Mesothelial cell of epicardium (in vitro differentiated cells): ENCODE measurements around the gene ALK. TPM values are rescaled to one million over a fixed set of nuclear protein-coding genes. Genes with fewer than 3 reads are reported as not detected.

Experiments used
- DNase-seq, 2 experiments: peaks; one replicate each; pipeline ENCODE4 v3.0.0; 2021; ENCODE audit warnings: low spot score in 2 of 2; ENCODE audit not compliant: unreplicated experiment in 2 of 2
- H3K27ac Mint-ChIP-seq: 2 replicates; pipeline ENCODE4 v1.8.0; 2021; ENCODE audit warnings: mixed read lengths
- H3K27me3 Mint-ChIP-seq: 2 replicates; pipeline ENCODE4 v1.8.0; 2021; ENCODE audit warnings: low read depth, mixed read lengths
- H3K36me3 Mint-ChIP-seq: 2 replicates; pipeline ENCODE4 v1.8.0; 2021; ENCODE audit warnings: mixed read lengths
- H3K4me1 Mint-ChIP-seq: 2 replicates; pipeline ENCODE4 v1.8.0; 2021; ENCODE audit warnings: mixed read lengths
- H3K4me3 Mint-ChIP-seq: 2 replicates; pipeline ENCODE4 v1.8.0; 2021; ENCODE audit warnings: mild to moderate bottlenecking, moderate library complexity, mixed read lengths
- H3K9me3 Mint-ChIP-seq: 2 replicates; pipeline ENCODE4 v1.8.0; 2021; ENCODE audit warnings: mixed read lengths
- total RNA-seq: library from RNA; stranded (reverse); gene quantifications from 3 replicates; pipeline ENCODE4 v1.2.1, GENCODE V29; 2021
- TF ChIP-seq, protein P1 (sequence below): fragments of 200-600 bp; sonication (generic); IDR thresholded peaks from one replicate; pipeline ENCODE4 v1.5.0; 2021; ENCODE audit warnings: antibody characterized with exemption; ENCODE audit not compliant: unreplicated experiment

The ALK gene
- total RNA-seq, 1 donor from 2014 or later, result 0.13 TPM

DNA sequence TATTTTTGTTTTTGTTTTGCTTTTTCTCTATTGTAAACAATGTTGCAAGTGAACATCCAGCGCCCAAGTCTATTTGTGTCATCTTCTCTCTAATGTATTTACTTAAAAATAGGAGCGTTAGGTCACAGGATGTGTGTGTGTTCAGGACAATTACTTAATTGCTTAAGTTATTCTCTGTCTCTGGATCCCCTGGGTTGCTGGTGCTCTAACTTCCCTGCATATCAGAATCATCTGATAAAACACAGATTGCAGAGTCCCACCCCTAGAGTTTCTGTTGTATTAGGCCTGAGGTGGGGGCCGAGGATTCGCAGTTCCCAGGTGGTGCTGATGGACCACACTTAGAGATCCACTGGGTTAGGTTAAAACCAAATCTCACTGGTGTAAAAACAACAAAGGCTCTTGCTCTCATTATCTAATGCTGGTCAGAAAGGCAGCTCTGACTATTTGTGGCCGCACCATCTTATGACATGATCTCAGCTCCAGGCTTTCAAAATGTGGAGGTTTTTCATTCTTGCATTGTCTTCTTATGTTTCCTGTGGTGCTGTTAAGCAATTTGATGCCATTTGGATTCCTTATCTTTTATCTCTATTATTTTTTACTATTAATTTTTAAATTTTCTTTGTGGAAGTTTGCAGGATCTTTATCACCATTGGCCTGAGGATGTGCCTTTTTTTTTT, 718.4 kb downstream of the ALK start:
- no peaks in the 10 kb centered on the region for H3K36me3 Mint-ChIP-seq
- TF ChIP-seq, protein P1, sequence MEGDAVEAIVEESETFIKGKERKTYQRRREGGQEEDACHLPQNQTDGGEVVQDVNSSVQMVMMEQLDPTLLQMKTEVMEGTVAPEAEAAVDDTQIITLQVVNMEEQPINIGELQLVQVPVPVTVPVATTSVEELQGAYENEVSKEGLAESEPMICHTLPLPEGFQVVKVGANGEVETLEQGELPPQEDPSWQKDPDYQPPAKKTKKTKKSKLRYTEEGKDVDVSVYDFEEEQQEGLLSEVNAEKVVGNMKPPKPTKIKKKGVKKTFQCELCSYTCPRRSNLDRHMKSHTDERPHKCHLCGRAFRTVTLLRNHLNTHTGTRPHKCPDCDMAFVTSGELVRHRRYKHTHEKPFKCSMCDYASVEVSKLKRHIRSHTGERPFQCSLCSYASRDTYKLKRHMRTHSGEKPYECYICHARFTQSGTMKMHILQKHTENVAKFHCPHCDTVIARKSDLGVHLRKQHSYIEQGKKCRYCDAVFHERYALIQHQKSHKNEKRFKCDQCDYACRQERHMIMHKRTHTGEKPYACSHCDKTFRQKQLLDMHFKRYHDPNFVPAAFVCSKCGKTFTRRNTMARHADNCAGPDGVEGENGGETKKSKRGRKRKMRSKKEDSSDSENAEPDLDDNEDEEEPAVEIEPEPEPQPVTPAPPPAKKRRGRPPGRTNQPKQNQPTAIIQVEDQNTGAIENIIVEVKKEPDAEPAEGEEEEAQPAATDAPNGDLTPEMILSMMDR, result no peak
- no peak for DNase-seq

DNA sequence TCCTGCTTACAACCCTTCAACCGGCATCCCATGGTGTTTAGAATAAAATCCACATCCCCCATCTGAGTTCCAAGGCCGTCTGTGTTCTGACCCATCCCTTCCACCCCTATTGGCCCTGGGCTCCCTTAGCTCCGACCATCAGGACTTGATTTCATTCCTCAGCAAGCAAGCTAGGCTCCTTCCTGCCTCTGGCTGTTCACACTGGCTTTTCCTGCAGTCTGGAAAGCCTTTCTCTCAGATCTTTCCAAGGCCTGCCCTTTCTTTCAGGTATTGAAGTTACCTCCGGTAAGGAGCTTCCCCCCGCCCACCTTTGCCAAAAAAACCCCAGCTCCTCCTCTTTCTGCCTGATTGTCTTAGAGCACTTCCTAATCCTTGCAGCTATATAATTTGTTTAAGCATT, 719.4 kb downstream of the ALK start:
- H3K36me3 Mint-ChIP-seq, result no peaks in the 10 kb centered on the region

More for the DNA sequence above, 718.4 kb downstream of the ALK start:
- Mint-ChIP-seq H3K4me1 (peaks cover 10% of the 10 kb centered on the region), H3K27me3 (no peaks in the 10 kb centered on the region), H3K9me3 (no peaks in the 10 kb centered on the region), H3K27ac (no peak overlapping the region), H3K4me3 (no peak overlapping the region)

DNA sequence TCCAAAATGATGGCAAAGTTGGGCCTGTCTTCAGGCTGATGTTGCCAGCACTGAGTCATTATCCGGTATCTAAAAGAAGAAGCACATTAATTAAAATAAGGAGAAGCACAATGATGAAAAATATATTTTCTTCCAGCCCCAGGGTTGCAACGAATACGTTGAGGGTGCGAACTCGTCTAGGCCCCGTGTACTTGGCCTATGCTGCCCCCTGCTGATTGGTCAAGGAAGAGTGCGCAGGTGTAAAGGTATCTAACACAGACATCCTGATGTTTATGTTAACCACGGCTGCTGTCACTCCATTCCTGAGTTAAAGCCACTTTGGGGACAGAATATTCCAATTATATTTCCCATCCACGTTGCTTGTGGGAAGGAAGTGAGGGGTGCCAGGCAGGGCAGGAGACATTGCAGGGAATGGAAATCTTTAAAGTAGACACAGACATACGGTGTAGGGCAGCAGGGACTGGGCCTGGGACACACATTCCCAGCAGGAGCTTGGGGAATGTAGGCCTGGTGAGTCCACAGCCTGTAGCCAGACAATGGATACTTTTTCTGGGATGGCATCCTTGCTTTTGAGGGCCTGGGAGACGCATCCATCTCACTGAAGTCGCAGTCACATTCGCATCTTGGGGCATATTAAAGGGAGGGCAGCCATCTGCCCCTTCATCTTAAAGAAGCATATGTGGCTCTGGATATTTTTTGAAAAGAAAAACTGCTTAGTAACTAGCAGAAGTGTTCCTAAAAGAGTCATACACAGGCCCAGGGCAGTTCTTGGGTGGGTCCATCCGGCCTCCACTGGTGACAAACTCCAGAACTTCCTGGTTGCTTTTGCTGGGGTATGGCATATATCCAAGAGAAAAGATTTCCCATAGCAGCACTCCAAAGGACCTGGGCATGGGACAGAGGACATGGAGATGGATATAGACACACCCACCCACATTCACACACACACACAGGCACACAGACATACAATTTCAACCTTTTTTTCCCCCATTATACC, 724.3 kb downstream of the ALK start:
- Mint-ChIP-seq H3K27me3 (peaks cover 1% of the 10 kb centered on the region), H3K36me3 (no peaks in the 10 kb centered on the region), H3K4me3 (no peak overlapping the region), H3K4me1 (peaks cover 4% of the 10 kb centered on the region), H3K27ac (no peak overlapping the region), H3K9me3 (no peaks in the 10 kb centered on the region)
- TF ChIP-seq, protein P1, result peak; percentile 63
- peak; percentile 51 to 79 for DNase-seq

More for the DNA sequence above, 719.4 kb downstream of the ALK start:
- H3K27me3 Mint-ChIP-seq, result no peaks in the 10 kb centered on the region
- no peak for DNase-seq
- H3K27ac Mint-ChIP-seq, result no peak overlapping the region
- H3K4me3 Mint-ChIP-seq, result no peak overlapping the region
- TF ChIP-seq, protein P1, result no peak
- no peaks in the 10 kb centered on the region for H3K9me3 Mint-ChIP-seq
- peaks cover 10% of the 10 kb centered on the region for H3K4me1 Mint-ChIP-seq

DNA sequence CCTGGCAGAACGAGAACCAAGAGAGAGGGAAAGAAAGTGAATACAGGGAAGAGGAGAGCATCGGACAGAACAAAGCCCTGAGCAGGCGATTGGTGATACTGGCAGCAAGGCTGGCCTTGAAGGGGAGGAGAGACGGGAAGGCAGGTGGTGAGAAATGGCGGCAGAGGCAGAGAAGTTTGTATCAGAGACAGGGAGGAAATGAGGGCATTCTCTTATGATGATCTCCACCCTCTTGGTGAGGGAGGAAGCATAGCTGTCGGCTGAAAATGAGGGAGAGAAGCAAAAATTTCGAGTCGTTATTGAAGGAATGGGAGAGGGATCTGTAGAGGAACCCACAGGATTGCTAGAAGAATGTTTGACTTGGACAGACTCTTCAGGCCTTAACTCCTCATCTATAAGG, 725.6 kb downstream of the ALK start:
- TF ChIP-seq, protein P1, result no peak
- no peak overlapping the region for H3K27ac Mint-ChIP-seq
- no peaks in the 10 kb centered on the region for H3K4me1 Mint-ChIP-seq
- DNase-seq, result no peak
- H3K27me3 Mint-ChIP-seq, result peaks cover 1% of the 10 kb centered on the region
- no peaks in the 10 kb centered on the region for H3K36me3 Mint-ChIP-seq
- H3K4me3 Mint-ChIP-seq, result no peak overlapping the region
- no peaks in the 10 kb centered on the region for H3K9me3 Mint-ChIP-seq

DNA sequence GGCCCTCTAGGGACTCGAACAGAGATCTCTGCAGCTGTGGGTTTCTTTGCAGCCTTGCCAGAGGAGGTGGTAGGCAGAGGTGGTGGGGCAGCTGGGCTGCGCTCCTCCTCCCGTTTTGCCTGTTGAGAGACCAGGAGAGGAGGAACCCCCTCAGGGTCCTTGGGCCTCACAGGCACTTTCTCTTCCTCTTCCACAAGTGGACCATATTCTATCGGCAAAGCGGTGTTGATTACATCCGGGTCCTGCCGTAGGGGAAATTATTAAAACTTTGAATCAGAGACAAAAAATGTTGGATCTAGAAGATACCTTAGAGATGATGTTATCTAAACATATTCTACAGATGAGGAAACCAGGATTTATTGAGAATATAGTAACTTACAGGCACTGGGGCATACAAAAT, 727.7 kb downstream of the ALK start:
- Mint-ChIP-seq H3K4me1 (no peaks in the 10 kb centered on the region), H3K27ac (no peak overlapping the region), H3K27me3 (peaks cover 1% of the 10 kb centered on the region), H3K4me3 (no peak overlapping the region), H3K36me3 (no peaks in the 10 kb centered on the region), H3K9me3 (no peaks in the 10 kb centered on the region)
- TF ChIP-seq, protein P1, result no peak
- no peak for DNase-seq
